GM12878 (cell line): ENCODE results near the gene ERBB3. TPM values are rescaled to one million over a fixed set of nuclear protein-coding genes. Genes with fewer than 3 reads are reported as not detected.

Experiments
- ATF2 ChIP-seq: IDR thresholded peaks from 2 replicates; pipeline ENCODE4 v1.6.1; 2012; ENCODE audit warnings: low read length, inconsistent platforms
- BCL11A ChIP-seq: IDR thresholded peaks from 2 replicates; pipeline ENCODE4 v1.6.1; 2011; ENCODE audit warnings: low read depth, low read length
- BHLHE40 ChIP-seq, 2 experiments: fragments of 450-650 bp in 1 of 2; IDR thresholded peaks; 2 replicates each; pipeline ENCODE4 v1.6.1; 2011 to 2017; ENCODE audit warnings: low read depth in 2 of 2, borderline replicate concordance in 1 of 2, improper control_type of control experiment in 1 of 2, low read length in 1 of 2, mild to moderate bottlenecking in 1 of 2
- CREB1 ChIP-seq: IDR thresholded peaks from 2 replicates; pipeline ENCODE4 v1.6.1; 2012; ENCODE audit warnings: low read depth, mild to moderate bottlenecking, inconsistent platforms
- E4F1 ChIP-seq: fragments of 450-650 bp; IDR thresholded peaks from 2 replicates; pipeline ENCODE4 v1.6.1; 2018; ENCODE audit warnings: borderline replicate concordance, mild to moderate bottlenecking; ENCODE audit not compliant: partially characterized antibody
- ELK1 ChIP-seq: IDR thresholded peaks from 2 replicates; pipeline ENCODE4 v1.6.1; 2012; ENCODE audit warnings: low read depth, low read length, improper control_type of control experiment
- GABPA ChIP-seq: IDR thresholded peaks from 2 replicates; pipeline ENCODE4 v1.6.1; 2014; ENCODE audit warnings: antibody characterized with exemption, low read depth, mild to moderate bottlenecking, inconsistent platforms
- GATAD2B ChIP-seq: fragments of 450-650 bp; conservative IDR thresholded peaks from 2 replicates; pipeline ENCODE4 v1.6.1; 2017; ENCODE audit warnings: low read depth, mild to moderate bottlenecking, moderate library complexity
- KDM1A ChIP-seq: fragments of 200-600 bp; sonication (generic); IDR thresholded peaks from 2 replicates; pipeline ENCODE4 v1.6.1; 2016; ENCODE audit warnings: borderline replicate concordance
- KLF5 ChIP-seq: fragments of 450-650 bp; IDR thresholded peaks from 2 replicates; pipeline ENCODE4 v1.6.1; 2014; ENCODE audit warnings: mild to moderate bottlenecking; ENCODE audit not compliant: partially characterized antibody
- MTA3 ChIP-seq: IDR thresholded peaks from 2 replicates; pipeline ENCODE4 v1.6.1; 2012; ENCODE audit warnings: low read length, inconsistent platforms, borderline replicate concordance
- MXI1 ChIP-seq: fragments of 150-350 bp; IDR thresholded peaks from 2 replicates; pipeline ENCODE4 v1.6.1; 2011; ENCODE audit warnings: low read depth, mild to moderate bottlenecking, inconsistent platforms, low read length, improper control_type of control experiment
- NBN ChIP-seq: fragments of 450-650 bp; IDR thresholded peaks from 2 replicates; pipeline ENCODE4 v1.6.1; 2016
- POLR2A ChIP-seq: IDR thresholded peaks from 2 replicates; pipeline ENCODE4 v1.6.1; 2011; ENCODE audit warnings: low read depth, mild to moderate bottlenecking, low read length
- POU2F2 ChIP-seq: IDR thresholded peaks from 3 replicates; pipeline ENCODE4 v1.6.1; 2011; ENCODE audit warnings: low read depth, mild to moderate bottlenecking, low read length, borderline replicate concordance
- RAD21 ChIP-seq: IDR thresholded peaks from 2 replicates; pipeline ENCODE4 v1.6.1; 2011; ENCODE audit warnings: mild to moderate bottlenecking, low read depth, low read length, moderate library complexity; ENCODE audit not compliant: insufficient read depth
- RCOR1 ChIP-seq: conservative IDR thresholded peaks from 2 replicates; pipeline ENCODE4 v1.6.1; 2012; ENCODE audit warnings: low read depth, low read length, improper control_type of control experiment
- SREBF1 ChIP-seq: IDR thresholded peaks from 2 replicates; pipeline ENCODE4 v1.6.1; 2012; ENCODE audit warnings: mild to moderate bottlenecking, low read length
- ZNF217 ChIP-seq: fragments of 450-650 bp; IDR thresholded peaks from 2 replicates; pipeline ENCODE4 v1.6.1; 2017; ENCODE audit warnings: antibody characterized with exemption, mild to moderate bottlenecking
- ZNF24 ChIP-seq: fragments of 450-650 bp; IDR thresholded peaks from 2 replicates; pipeline ENCODE4 v1.6.1; 2017; ENCODE audit warnings: antibody characterized with exemption, mild to moderate bottlenecking
- ZNF274 ChIP-seq: IDR thresholded peaks from one replicate; pipeline ENCODE4 v1.8.0; 2011; ENCODE audit not compliant: insufficient read length, insufficient read depth
- ZNF687 ChIP-seq: fragments of 450-650 bp; IDR thresholded peaks from 2 replicates; pipeline ENCODE4 v1.6.1; 2017; ENCODE audit warnings: mild to moderate bottlenecking, moderate library complexity
- polyA plus RNA-seq, 11 experiments: library from polyadenylated mRNA; depleted of rRNA in 4 of 11; unstranded in 6 of 11; stranded (reverse) in 5 of 11; fragments of >200 nt; fragmentation: Nextera tagmentation in 4 of 11; fragmentation: Illumina TruSeq in 1 of 11; extraction: Ambion mirVana in 4 of 11; extraction: Trizol in 1 of 11; gene quantifications; 1 replicate in 1 of 11; 2 replicates in 10 of 11; pipeline versions ENCODE4 v1.2.1 to v1.2.3, GENCODE V29; 2011 to 2016; ENCODE audit warnings: inconsistent platforms in 2 of 11, missing spikeins in 2 of 11, low read depth in 1 of 11
- total RNA-seq, 4 experiments: library from RNA; depleted of rRNA in 3 of 4; stranded (reverse); fragments of >200 nt in 3 of 4; fragmentation: Illumina TruSeq in 1 of 4; extraction: Trizol in 1 of 4; gene quantifications; 2 replicates each; pipeline versions ENCODE4 v1.2.1 to v1.2.3, GENCODE V29; 2013 to 2021

Gene ERBB3
- total and polyA plus RNA-seq, 10 of the 15 experiments (the other 5 are each of a cell fraction or from before 2014, with no cell fraction given): 0.03 to 0.72 (median 0.04) TPM; not detected in 5

- TF ChIP-seq SREBF1 (peak; percentile 71), ZNF274 (no peak), RAD21 (peak; percentile 85), MTA3 (0 out of 2 replicates have a peak, but pooled peaks have one; percentile 71), ATF2 (peak; percentile 74; the same call in 1 of the 2 replicates), E4F1 (peak; percentile 90), ZNF687 (peak; percentile 97), ELK1 (peak; percentile 78), GATAD2B (peak; percentile 63; the same call in 1 of the 2 replicates), BCL11A (no peak; the same call in 1 of the 2 replicates), MXI1 (peak; percentile 51), ZNF217 (0 out of 2 replicates have a peak, but pooled peaks have one; percentile 30), CREB1 (peak; percentile 95), KLF5 (peak; percentile 95), BHLHE40 (IDR thresholded peaks at IDR 0.05; ENCODE audit: borderline replicate concordance in 1 of 2, low read depth in 2 of 2, low read length in 1 of 2) (peak in 1 of 2 experiments; percentile 53; a peak in 3 of 4 replicates), ZNF24 (no peak), RCOR1 (no peak), KDM1A (no peak), POLR2A (peak; percentile 100), GABPA (peak; percentile 99), NBN (peak; percentile 96; the same call in 1 of the 2 replicates), POU2F2 (peak; percentile 99)
Measured at GRCh38 chr12:56041552-56042429, 38.2 kb upstream of the ERBB3 start, which contains the start of gene RPS26 (continued).
